ENCODE data around the gene CBX6. TPM values are rescaled to one million over a fixed set of nuclear protein-coding genes. Genes with fewer than 3 reads are reported as not detected.
A peak's percentile ranks its signal among the peaks of the same experiment; 100 is the strongest.
"Not testable (repeated sequence)": the region's sequence is repeated elsewhere in the genome, so short reads cannot be mapped to it uniquely, and the experiment has no call there.

The CBX6 gene
- total RNA-seq, 2 donors from 2014 or later = 46.0 to 54.3 TPM

- DNase-seq (peak; percentile 84), ATAC-seq (peak; percentile 33 to 55)
- intact Hi-C loops (cut with DNase I) = loop anchor here (5.0 to 10.0 kb wide), 4 partner anchors 90 to 260 kb away; partner anchors contain the start of gene SUN2 (in 1 of the 2)
Observed at GRCh38 chr22:38864361-38865191, 7.4 kb downstream of the CBX6 start.

DNA sequence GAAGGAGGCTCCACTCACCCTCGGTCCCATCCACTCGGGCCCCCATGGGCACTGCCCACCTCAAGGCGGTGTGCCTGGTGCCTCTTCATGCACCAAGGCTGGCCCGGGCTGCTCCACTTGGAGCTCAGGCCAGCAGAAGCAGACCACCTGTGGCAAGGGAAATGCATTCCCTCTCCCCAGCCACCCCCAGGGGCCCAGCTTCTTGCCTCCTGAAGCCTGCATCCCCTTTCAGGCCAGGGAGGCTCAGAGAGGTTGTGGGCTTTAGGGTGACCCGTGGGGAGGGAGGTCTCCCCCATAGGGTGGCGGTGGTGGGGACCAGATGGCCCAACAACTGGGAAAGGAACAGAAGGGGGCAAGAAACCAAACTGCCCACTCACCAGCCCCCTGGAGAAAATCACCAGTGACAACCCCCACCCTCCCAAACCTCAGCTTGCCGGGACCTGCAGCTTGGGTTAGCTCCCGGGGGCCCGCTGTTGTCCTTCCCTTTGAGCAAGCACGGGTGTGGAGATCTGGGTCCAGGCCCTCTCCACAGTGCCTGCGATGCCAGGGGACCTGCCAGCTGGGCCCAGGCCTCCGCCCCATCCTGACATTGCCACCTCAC lies 8.4 kb downstream of the CBX6 start:
- DNase-seq (no peak), ATAC-seq (no peak)
- intact Hi-C loops (cut with DNase I) = loop anchor here in 1 of 2 donors (10.0 kb wide), 2 partner anchors 89 to 261 kb away; no protein-coding TSS in a partner anchor

DNA sequence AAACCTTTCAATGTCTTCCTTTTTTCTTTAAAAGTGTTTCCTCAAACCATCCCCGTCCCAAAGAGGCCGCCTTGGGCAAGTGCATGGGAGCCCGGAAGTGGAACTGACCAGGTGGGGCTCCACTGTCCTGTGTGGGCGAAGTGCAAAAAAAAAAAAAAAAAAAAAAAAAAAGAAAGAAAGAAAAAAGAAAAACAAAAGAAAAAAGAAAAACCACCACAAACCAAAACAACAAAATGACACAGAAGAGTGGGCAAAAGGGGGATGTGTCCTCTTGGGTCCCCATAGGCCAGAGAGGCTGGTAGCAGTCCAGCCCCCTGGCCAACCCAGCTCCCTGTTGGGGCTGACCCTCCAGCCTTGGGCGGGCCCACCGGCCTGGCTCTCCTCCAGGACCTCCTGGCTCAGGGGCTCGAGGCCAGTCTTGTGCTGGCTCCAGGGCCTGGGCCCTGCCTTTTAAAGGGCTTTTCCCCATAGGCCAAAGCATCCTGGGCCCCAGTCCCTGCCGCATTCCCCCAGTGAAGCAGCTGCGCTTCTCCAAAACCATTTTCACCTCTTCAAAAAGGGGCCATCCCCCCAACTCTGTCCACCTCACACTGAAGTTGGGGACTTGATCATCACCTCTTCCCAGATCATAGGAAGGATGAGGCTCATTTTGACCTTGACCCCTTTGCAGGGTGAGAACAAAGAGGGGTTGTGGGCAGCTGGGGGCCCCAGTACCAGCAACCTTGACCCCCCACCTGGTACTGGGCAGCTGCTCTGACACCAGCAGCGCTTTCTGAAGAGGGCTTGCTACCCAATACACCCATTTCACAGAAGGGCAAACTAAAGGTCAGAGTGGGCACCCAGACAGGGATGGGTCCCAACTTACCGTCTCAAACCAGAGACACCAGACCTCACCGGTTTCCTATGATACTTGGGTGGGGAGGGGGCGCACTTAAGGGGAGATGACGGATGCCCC lies 9.4 kb downstream of the CBX6 start:
- intact Hi-C loops (cut with DNase I) = loop anchor here in 1 of 2 donors (10.0 kb wide), 2 partner anchors 88 to 262 kb away; no protein-coding TSS in a partner anchor
- DNase-seq (peak; percentile 64), ATAC-seq (peak; percentile 45 to 51)

DNA sequence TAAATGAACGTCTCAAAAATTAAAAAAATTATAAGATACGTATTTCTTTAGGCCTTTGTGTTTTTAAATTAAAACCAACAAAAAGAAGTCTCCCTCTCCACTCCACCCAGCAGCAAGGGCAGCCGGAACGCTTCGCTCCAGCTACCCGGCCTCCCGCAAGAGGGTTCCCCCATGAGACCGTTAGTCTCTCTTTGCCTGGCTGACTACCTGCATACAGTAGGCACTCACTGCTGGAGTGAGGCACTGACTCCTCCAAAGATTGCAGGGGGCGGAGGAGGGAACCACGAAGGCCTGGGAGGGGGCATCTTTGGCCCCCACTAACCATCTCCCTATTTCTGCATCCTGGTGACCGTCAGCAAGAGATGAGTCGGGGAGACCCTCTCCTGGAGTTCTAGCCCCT lies 10.1 kb downstream of the CBX6 start:
- DNase-seq (no peak), ATAC-seq (no peak)
- intact Hi-C loops (cut with DNase I) = loop anchor here in 1 of 2 donors (10.0 kb wide), 2 partner anchors 87 to 263 kb away; no protein-coding TSS in a partner anchor

DNA sequence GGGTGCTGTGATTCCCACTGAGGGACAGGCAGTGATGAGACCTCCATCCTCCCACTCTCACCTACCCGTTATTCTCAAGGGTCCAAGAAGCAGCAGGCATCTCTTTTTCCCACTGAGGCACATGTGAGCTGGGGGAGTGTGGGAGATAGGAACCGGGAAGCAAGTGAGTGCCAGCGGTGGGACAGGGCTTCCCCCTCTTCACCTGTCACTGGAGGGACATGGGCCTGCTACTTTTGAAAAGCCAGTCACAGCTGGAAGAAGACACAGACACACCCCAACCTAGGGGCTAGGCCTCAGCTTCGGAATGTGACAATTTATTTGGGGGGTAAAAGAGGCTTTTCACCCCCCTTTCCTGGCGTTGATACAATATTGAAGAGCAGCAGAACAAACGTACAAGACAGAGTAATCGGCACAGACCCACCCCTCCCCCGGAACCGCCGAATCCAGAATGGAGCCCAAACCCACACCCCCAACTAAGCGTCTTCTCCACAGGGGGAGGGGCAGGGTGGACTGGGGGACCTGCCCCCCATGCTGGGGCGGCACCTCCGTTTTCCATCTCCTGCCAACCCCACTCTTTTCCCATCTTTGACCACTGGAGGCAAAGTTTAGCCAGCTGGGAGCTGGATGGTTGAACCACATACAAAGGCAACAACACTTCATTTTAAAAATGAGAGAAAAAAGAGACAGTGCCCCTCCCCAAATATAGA lies 10.7 kb downstream of the CBX6 start:
- intact Hi-C loops (cut with DNase I) = loop anchor here in 1 of 2 donors (10.0 kb wide), 2 partner anchors 87 to 263 kb away; no protein-coding TSS in a partner anchor
- no peak for ATAC-seq
- DNase-seq = no peak

- DNase-seq (no peak), ATAC-seq (no peak)
- intact Hi-C loops (cut with DNase I) = loop anchor here in 1 of 2 donors (10.0 kb wide), 2 partner anchors 86 to 264 kb away; no protein-coding TSS in a partner anchor
Observed at GRCh38 chr22:38860283-38861169, 11.5 kb downstream of the CBX6 start.

DNA sequence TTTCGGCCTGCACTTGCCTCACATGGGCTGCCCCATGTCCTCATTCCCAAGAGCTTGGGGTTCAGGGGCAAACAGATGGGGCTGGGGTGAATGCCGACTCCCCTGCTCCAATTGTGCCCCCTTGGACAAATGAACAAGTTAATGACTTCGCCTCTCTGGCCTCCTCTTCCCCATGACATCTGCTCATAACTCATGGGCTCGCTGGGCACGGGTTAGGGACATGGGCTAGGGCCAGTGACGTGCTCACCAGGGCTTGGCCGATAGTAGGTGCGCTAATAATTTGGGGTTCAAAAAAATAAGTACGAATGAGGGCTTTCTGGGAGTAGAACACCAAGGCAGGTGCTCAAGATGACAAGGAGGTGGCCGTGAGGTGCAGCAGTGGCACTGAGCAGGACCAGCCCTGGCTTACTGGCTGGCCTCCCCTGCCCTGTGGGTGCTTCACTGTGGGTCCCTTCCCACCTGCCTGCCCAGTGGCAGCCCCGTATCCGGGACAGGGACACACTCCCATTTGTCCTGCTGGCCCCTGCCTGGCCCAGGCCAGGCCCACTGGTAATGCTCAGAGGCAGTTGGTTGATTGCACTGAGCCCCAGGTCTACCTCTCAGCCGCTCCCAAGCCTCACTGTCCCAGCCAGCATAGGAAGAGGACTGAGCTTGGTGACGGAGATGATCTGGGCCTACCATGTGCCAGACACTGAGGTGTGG lies 12.3 kb downstream of the CBX6 start:
- no peak for ATAC-seq
- intact Hi-C loops (cut with DNase I) = loop anchor here in 1 of 2 donors (10.0 kb wide), 2 partner anchors 85 to 265 kb away; no protein-coding TSS in a partner anchor
- no peak for DNase-seq

- intact Hi-C loops (cut with DNase I) = no loop called here
- ATAC-seq (no peak), DNase-seq (no peak)
Observed at GRCh38 chr22:38858492-38858891, 13.5 kb downstream of the CBX6 start.

DNA sequence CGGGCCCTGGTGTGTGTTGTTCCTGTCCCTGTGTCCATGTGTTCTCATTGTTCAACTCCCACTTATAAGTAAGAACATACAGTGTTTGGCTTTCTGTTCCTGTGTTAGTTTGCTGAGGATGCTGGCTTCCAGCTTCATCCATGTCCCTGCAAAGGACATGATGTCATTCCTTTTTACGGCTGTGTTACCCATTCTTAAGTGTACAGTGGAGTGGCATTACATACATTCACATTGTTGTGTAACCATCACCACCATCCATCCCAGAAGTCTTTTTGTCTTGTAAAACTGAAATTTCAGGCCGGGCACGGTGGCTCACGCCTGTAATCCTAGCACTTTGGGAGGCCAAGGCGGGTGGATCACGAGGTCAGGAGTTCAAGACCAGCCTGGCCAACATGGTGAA lies 17.5 kb downstream of the CBX6 start:
- ATAC-seq; intact Hi-C loops (cut with DNase I); DNase-seq: not testable (repeated sequence)

GRCh38 chr22:38853883-38854282 lies 18.1 kb downstream of the CBX6 start:
- DNase-seq; ATAC-seq; intact Hi-C loops (cut with DNase I): not testable (repeated sequence)

DNA sequence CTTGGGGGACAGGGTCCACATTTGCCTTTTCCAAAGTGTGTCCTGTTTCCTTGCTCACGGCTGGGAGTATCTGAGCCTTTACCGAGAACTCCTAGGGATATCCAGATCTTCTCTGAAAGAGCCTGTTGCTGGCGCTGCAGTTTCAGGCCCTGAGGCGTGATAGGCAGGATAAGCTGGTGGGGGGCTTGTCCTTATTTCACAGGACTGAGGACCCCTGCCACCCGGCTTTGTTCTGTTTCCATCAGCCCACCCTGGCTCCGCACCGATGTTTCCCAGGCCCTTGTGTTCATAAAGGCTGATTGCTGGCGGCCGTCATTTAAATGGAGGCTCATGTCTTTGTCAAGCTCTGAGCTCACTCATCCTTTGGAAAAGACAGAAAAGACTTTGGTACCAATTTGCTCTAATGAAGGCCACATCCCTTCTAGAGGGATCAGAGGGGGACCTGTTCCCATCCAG lies 18.8 kb downstream of the CBX6 start:
- DNase-seq (no peak), ATAC-seq (no peak)
- intact Hi-C loops (cut with DNase I) = no loop called here

DNA sequence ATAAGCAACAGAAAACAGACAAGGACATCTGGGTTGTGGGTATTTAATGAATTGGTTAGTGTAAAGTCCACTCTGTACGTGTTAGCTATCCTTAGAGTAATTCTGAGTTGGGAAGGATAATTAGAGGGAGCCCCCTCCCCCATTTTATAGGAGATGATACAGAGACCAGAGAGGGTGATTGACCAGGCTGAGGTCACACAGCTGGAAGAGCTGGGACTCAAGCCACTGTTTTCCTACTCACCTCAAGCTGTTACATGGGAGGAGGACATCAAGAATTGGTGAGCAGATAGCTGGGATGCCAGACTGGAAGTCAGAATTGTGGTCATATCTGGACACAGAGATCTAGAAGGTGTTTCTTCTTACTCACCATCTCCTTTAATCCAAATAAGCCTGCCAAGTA lies 19.5 kb downstream of the CBX6 start:
- intact Hi-C loops (cut with DNase I) = no loop called here
- no peak for DNase-seq
- ATAC-seq = no peak

DNA sequence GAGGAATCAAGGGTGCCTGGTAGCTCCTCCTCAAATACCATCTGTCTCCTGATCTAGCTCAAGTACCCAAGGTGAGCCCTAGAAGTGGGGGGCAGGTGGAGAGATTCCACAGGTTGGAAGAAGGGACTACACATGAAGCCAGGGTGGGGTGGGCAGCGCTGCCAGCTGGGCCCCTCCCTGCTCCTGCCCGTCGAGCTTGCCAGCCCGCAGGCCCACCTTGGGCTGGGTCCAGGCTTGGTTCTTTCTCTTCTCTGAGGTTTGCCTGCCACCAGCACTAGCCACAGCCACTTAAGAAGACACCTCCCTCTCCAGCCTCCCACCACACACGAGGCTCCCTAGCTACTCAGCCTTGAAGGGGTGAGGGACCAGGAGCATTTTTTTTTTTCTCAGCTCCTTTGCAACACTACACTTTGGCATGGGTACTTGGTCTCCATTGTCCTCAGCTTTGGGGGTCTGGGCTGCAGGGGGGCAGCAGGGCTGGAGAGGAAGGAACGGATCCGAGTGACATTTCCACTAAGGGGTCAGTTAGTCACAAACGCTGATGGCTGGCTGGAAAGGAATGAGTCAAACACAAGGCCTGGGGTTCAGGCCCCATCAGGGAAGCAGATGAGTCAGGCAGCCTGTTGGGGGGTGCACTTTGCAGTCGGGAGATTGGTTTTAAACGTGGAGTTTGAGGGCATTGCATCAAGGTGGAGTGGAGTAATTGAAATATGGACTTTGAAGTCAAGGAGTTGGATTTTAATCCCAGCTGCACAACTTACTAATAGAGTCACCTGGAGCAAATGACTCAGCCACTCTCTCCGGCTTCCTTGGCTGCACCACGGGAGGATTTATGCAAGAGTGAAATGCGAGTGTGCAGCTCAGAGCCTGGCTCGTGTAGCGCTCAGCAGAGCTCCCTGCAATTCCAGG lies 20.8 kb downstream of the CBX6 start:
- intact Hi-C loops (cut with DNase I) = no loop called here
- ATAC-seq (no peak), DNase-seq (no peak)

DNA sequence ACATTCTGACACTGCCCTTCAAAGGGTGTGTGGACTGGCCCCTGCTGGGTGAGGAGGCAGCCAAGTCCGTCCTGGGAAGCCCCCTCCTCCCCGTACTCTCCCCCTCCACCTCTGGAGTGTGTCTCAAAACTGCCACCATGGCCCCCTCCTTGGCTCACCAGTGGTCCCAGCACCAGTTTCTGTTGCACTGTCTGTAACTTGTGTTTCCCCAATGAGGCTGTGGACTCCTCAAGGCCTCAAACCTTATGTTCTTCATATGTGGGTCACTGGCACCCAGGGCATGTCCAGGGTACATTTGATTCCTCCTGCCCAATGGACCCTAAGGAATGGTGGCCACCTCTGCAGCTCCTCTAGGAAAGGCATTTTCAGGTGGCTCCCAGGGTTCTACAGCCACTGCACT lies 21.6 kb downstream of the CBX6 start:
- intact Hi-C loops (cut with DNase I) = no loop called here
- no peak for DNase-seq
- ATAC-seq = no peak

GRCh38 chr22:38849811-38850210 lies 22.2 kb downstream of the CBX6 start:
- DNase-seq (no peak), ATAC-seq (no peak)
- intact Hi-C loops (cut with DNase I) = no loop called here

GRCh38 chr22:38846412-38846811 lies 25.6 kb downstream of the CBX6 start:
- DNase-seq = no peak
- ATAC-seq = no peak
- intact Hi-C loops (cut with DNase I) = no loop called here

Data from left cardiac atrium (tissue), 4 donors.